GM10847 (cell line): ENCODE data around the gene FAM76A.

Source experiments
- POLR2A ChIP-seq: IDR thresholded peaks from 2 replicates; pipeline ENCODE4 v1.6.1; 2011; ENCODE audit not compliant: insufficient read length; ENCODE audit errors: extremely low read depth

FAM76A gene

GRCh38 chr1:27725374-27726172 is at the start of gene FAM76A:
Gene FAM76A (plus strand): TSS chr1:27725961. CDS start chr1:27726081, 120 bp downstream.
- peak; percentile 66 for TF ChIP-seq POLR2A

- TF ChIP-seq POLR2A = no peak
Observed at GRCh38 chr1:27676410-27676809, 49.4 kb upstream of the FAM76A start.

- TF ChIP-seq POLR2A = no peak
Observed at GRCh38 chr1:27678747-27679146, 47.0 kb upstream of the FAM76A start.

- no peak for TF ChIP-seq POLR2A
Observed at GRCh38 chr1:27682351-27682944, 43.3 kb upstream of the FAM76A start.

GRCh38 chr1:27684176-27684575 is 41.6 kb upstream of the FAM76A start:
- no peak for TF ChIP-seq POLR2A

- TF ChIP-seq POLR2A = no peak
Observed at GRCh38 chr1:27686223-27686990, 39.4 kb upstream of the FAM76A start.

GRCh38 chr1:27687906-27688305 is 37.9 kb upstream of the FAM76A start:
- TF ChIP-seq POLR2A = no peak

GRCh38 chr1:27689423-27690173 is 36.2 kb upstream of the FAM76A start:
- no peak for TF ChIP-seq POLR2A

GRCh38 chr1:27690183-27690582 is 35.6 kb upstream of the FAM76A start:
- no peak for TF ChIP-seq POLR2A

GRCh38 chr1:27704958-27705357 is 20.8 kb upstream of the FAM76A start:
- TF ChIP-seq POLR2A = no peak

- no peak for TF ChIP-seq POLR2A
Observed at GRCh38 chr1:27705545-27705944, 20.2 kb upstream of the FAM76A start.

- TF ChIP-seq POLR2A = no peak
Observed at GRCh38 chr1:27710574-27710973, 15.2 kb upstream of the FAM76A start.

- TF ChIP-seq POLR2A = no peak
Observed at GRCh38 chr1:27713139-27713725, 12.5 kb upstream of the FAM76A start.

GRCh38 chr1:27713869-27714513 is 11.8 kb upstream of the FAM76A start:
- TF ChIP-seq POLR2A = no peak
